ENCODE results near the gene FAM174A.

- TF ChIP-seq CTCF (IDR thresholded peaks at IDR 0.05): no peak
- no peak for TF ChIP-seq EP300 (IDR thresholded peaks at IDR 0.05)
Observed at GRCh38 chr5:100603141-100603540, 68.0 kb downstream of the FAM174A start.

All from stomach (tissue), 4 donors.